Keratinocyte (primary cell): ENCODE data around the gene RGS2. TPM values are rescaled to one million over a fixed set of nuclear protein-coding genes. Genes with fewer than 3 reads are reported as not detected.

Experiments used
- DNase-seq: peaks from one replicate; pipeline ENCODE4 v3.0.0-alpha.2; 2011; ENCODE audit warnings: low read depth, missing footprints, low spot score
- FAIRE-seq: peaks from 2 replicates; lab custom pipeline; 2011; peaks lifted over from hg19 to GRCh38; lab: Jason Lieb, UNC
- H2AFZ ChIP-seq: 2 replicates; pipeline ENCODE4 v1.6.0; 2012; ENCODE audit warnings: low read length, control low read depth, inconsistent platforms; ENCODE audit not compliant: control insufficient read depth
- H3K27ac ChIP-seq: 2 replicates; pipeline ENCODE4 v1.5.1; 2011; ENCODE audit warnings: low read length; ENCODE audit not compliant: control insufficient read depth, insufficient read depth
- H3K27me3 ChIP-seq: 3 replicates; pipeline ENCODE4 v1.6.0; 2011; ENCODE audit warnings: low read length; ENCODE audit not compliant: control insufficient read depth, insufficient read depth; ENCODE audit errors: extremely low read depth
- H3K36me3 ChIP-seq, 2 experiments: 2 replicates in 1 of 2; 3 replicates in 1 of 2; pipeline ENCODE4 v1.5.1; 2011; ENCODE audit warnings: low read length in 2 of 2, mild to moderate bottlenecking in 1 of 2; ENCODE audit not compliant: control insufficient read depth in 2 of 2, insufficient read depth in 2 of 2; ENCODE audit errors: extremely low read depth in 1 of 2
- H3K4me1 ChIP-seq: 3 replicates; pipeline ENCODE4 v1.5.1; 2011; ENCODE audit warnings: low read length; ENCODE audit not compliant: control insufficient read depth, insufficient read depth; ENCODE audit errors: extremely low read depth
- H3K4me2 ChIP-seq: 3 replicates; pipeline ENCODE4 v1.6.0; 2011; ENCODE audit warnings: low read depth, low read length; ENCODE audit not compliant: control insufficient read depth, insufficient read depth; ENCODE audit errors: extremely low read depth
- H3K4me3 ChIP-seq, 3 experiments: fragments of 200-600 bp in 1 of 3; sonication (generic) in 1 of 3; 2 replicates in 2 of 3; 3 replicates in 1 of 3; pipeline ENCODE4 v1.5.1; 2011 to 2016; ENCODE audit warnings: low read length in 3 of 3, mild to moderate bottlenecking in 3 of 3, control low read depth in 2 of 3, inconsistent platforms in 1 of 3, low read depth in 1 of 3, mixed read lengths in 1 of 3, mixed run types in 1 of 3, moderate library complexity in 1 of 3; ENCODE audit not compliant: control insufficient read depth in 2 of 3, insufficient read depth in 2 of 3; ENCODE audit errors: extremely low read depth in 1 of 3
- H3K79me2 ChIP-seq: 2 replicates; pipeline ENCODE4 v1.6.0; 2012; ENCODE audit warnings: low read length; ENCODE audit not compliant: control insufficient read depth, insufficient read depth
- H3K9ac ChIP-seq: 3 replicates; pipeline ENCODE4 v1.6.0; 2011; ENCODE audit warnings: low read length; ENCODE audit not compliant: control insufficient read depth, insufficient read depth; ENCODE audit errors: extremely low read depth
- H3K9me1 ChIP-seq: 3 replicates; pipeline ENCODE4 v1.6.0; 2011; ENCODE audit warnings: low read length; ENCODE audit not compliant: control insufficient read depth, insufficient read depth; ENCODE audit errors: extremely low read depth
- H3K9me3 ChIP-seq: 2 replicates; pipeline ENCODE4 v1.5.1; 2012; ENCODE audit warnings: low read depth, low read length; ENCODE audit not compliant: control insufficient read depth
- H4K20me1 ChIP-seq: 3 replicates; pipeline ENCODE4 v1.6.0; 2011; ENCODE audit warnings: low read length; ENCODE audit not compliant: control insufficient read depth, insufficient read depth; ENCODE audit errors: extremely low read depth
- EZH2 ChIP-seq: IDR thresholded peaks from one replicate; pipeline ENCODE4 v1.6.1; 2012; ENCODE audit warnings: inconsistent platforms, mild to moderate bottlenecking, low read length, moderate library complexity
- dilution Hi-C: fragments of 300-500 bp; cut with MboI; formaldehyde crosslinking; loops from one replicate; pipeline ENCODE4 v1.7.0; 2020; ENCODE audit warnings: low sequenced_read_pairs; ENCODE audit not compliant: extremely low pct_ligation_motif_present
- polyA plus RNA-seq, 5 experiments: library from polyadenylated mRNA; depleted of rRNA in 3 of 5; stranded (reverse) in 3 of 5; stranded (forward) in 1 of 5; unstranded in 1 of 5; fragments of >200 nt; gene quantifications; 1 replicate in 1 of 5; 2 replicates in 3 of 5; 3 replicates in 1 of 5; pipeline versions ENCODE4 v1.2.1 to v1.2.3, GENCODE V29; 2011 to 2012; ENCODE audit warnings: missing spikeins in 2 of 5, low read depth in 1 of 5, low replicate concordance in 1 of 5
- TF ChIP-seq, protein P1 (sequence below), 3 experiments: IDR thresholded peaks in 1 of 3; conservative IDR thresholded peaks in 1 of 3; optimal IDR thresholded peaks in 1 of 3; 2 replicates in 2 of 3; 3 replicates in 1 of 3; pipeline versions ENCODE3 to v1.5.1; 2011; ENCODE audit warnings: low read length in 3 of 3, mild to moderate bottlenecking in 3 of 3, moderate library complexity in 2 of 3, control low read depth in 1 of 3, inconsistent platforms in 1 of 3; ENCODE audit not compliant: insufficient read depth in 2 of 3; ENCODE audit errors: extremely low read depth in 1 of 3

Gene RGS2
- polyA plus RNA-seq, 1 donor (not counting 4 experiments of a cell fraction or from before 2014, with no cell fraction given): 128 TPM

DNA sequence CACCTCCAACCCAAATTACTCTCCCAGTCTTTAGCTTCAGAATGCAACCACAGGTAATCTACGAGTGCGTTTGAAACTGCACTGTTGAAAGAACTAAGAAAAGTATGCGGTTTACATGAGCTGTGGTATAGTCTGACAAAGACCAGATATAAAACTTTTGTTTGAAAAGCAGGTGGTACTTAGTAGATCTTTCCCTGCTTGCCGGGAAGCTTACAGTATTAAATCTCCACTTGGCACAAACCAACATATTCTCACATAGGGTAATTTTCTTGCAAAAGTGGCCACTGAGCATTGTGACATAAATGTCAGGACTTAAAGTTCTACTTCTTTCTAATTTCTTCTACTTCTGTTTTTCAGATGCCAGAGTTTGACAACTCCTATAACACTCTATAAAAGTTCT lies 8.4 kb downstream of the RGS2 start:
- Histone ChIP-seq H3K4me2 (no peak overlapping the region), H3K27ac (no peak overlapping the region), H3K9me3 (no peaks in the 10 kb centered on the region), H3K4me1 (no peaks in the 10 kb centered on the region), H4K20me1 (no peaks in the 10 kb centered on the region), H3K36me3 (no peaks in the 10 kb centered on the region), H3K27me3 (no peaks in the 10 kb centered on the region), H3K4me3 (no peak overlapping the region), H3K9me1 (no peaks in the 10 kb centered on the region), H3K79me2 (no peaks in the 10 kb centered on the region), H3K9ac (no peak overlapping the region), H2AFZ (no peak overlapping the region)
- dilution Hi-C loops: loop anchor here (25.0 kb wide), 1 partner anchor 195 kb away; no protein-coding TSS in a partner anchor
- DNase-seq (no peak), FAIRE-seq (no peak)
- TF ChIP-seq, protein P1, sequence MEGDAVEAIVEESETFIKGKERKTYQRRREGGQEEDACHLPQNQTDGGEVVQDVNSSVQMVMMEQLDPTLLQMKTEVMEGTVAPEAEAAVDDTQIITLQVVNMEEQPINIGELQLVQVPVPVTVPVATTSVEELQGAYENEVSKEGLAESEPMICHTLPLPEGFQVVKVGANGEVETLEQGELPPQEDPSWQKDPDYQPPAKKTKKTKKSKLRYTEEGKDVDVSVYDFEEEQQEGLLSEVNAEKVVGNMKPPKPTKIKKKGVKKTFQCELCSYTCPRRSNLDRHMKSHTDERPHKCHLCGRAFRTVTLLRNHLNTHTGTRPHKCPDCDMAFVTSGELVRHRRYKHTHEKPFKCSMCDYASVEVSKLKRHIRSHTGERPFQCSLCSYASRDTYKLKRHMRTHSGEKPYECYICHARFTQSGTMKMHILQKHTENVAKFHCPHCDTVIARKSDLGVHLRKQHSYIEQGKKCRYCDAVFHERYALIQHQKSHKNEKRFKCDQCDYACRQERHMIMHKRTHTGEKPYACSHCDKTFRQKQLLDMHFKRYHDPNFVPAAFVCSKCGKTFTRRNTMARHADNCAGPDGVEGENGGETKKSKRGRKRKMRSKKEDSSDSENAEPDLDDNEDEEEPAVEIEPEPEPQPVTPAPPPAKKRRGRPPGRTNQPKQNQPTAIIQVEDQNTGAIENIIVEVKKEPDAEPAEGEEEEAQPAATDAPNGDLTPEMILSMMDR (optimal IDR thresholded peaks at IDR 0.05 in 1 of 3, IDR thresholded peaks at IDR 0.05 in 1 of 3, conservative IDR thresholded peaks at IDR 0.05 in 1 of 3; ENCODE audit: extremely low read depth in 1 of 3, insufficient read depth in 2 of 3, low read length in 3 of 3): no peak
- no peak for TF ChIP-seq EZH2

DNA sequence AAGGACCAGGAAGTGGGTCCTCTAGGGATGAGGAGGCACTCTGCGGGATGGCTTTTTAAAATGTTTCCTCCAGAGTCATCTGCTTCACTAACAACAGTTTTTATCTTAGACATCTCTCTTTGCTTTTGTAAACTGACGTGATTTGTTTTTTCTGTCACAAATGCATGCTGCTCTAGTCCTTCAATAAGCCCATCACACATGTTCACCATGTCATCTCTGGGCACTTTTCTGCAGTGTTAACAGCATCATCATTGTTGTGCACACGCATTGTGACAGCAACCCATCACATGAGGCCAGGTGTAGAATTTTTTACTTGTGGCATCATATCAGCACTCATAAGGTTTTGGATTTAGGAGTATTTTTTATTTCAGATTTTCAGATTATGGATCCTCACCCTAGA lies 12.5 kb downstream of the RGS2 start:
- dilution Hi-C loops: loop anchor here (25.0 kb wide), 1 partner anchor 191 kb away; no protein-coding TSS in a partner anchor
- no peak overlapping the region for H3K4me2 ChIP-seq
- no peaks in the 10 kb centered on the region for H3K36me3 ChIP-seq
- no peak overlapping the region for H3K9ac ChIP-seq
- H3K4me3 ChIP-seq: no peak overlapping the region
- H4K20me1 ChIP-seq: no peaks in the 10 kb centered on the region
- no peaks in the 10 kb centered on the region for H3K9me1 ChIP-seq
- TF ChIP-seq EZH2: no peak
- TF ChIP-seq, protein P1 (optimal IDR thresholded peaks at IDR 0.05 in 1 of 3, IDR thresholded peaks at IDR 0.05 in 1 of 3, conservative IDR thresholded peaks at IDR 0.05 in 1 of 3; ENCODE audit: extremely low read depth in 1 of 3, insufficient read depth in 2 of 3, low read length in 3 of 3): no peak
- no peaks in the 10 kb centered on the region for H3K9me3 ChIP-seq
- no peak for FAIRE-seq
- no peak for DNase-seq
- no peak overlapping the region for H2AFZ ChIP-seq
- H3K27ac ChIP-seq: no peak overlapping the region
- H3K27me3 ChIP-seq: no peaks in the 10 kb centered on the region
- no peaks in the 10 kb centered on the region for H3K79me2 ChIP-seq
- peaks cover 2% of the 10 kb centered on the region for H3K4me1 ChIP-seq
